Activated CD4-positive, alpha-beta memory T cell treated with anti-CD3 and anti-CD28 coated beads, Interleukin-2, amount 10 ng/mL, durations not matched to agents 7 days and 5 days (primary cell): ENCODE measurements around the gene GAPDHS. TPM values are rescaled to one million over a fixed set of nuclear protein-coding genes. Genes with fewer than 3 reads are reported as not detected.

ENCODE experiments used
- CTCF ChIA-PET: fragments of 350-600 bp; sonication (Branson Sonifier 250); formaldehyde crosslinking; loops from one replicate; lab custom pipeline; 2021; ENCODE audit warnings: antibody characterized with exemption, inconsistent platforms; lab: Charles Lee
- POLR2A ChIA-PET: fragments of 350-600 bp; sonication (Branson Sonifier 250); formaldehyde crosslinking; loops from one replicate; lab custom pipeline; 2021; ENCODE audit warnings: antibody characterized with exemption; lab: Charles Lee
- DNase-seq: peaks from one replicate; pipeline ENCODE4 v3.0.0-alpha.2; 2020
- H3K27ac Mint-ChIP-seq: one replicate; pipeline ENCODE4 v1.8.0; 2021; ENCODE audit warnings: mild to moderate bottlenecking, mixed read lengths
- H3K27me3 Mint-ChIP-seq: one replicate; pipeline ENCODE4 v1.8.0; 2021; ENCODE audit warnings: mixed read lengths
- H3K36me3 Mint-ChIP-seq: one replicate; pipeline ENCODE4 v1.8.0; 2021; ENCODE audit warnings: low read depth, mixed read lengths
- H3K4me1 Mint-ChIP-seq: one replicate; pipeline ENCODE4 v1.8.0; 2021; ENCODE audit warnings: mixed read lengths
- H3K4me3 Mint-ChIP-seq: one replicate; pipeline ENCODE4 v1.8.0; 2021; ENCODE audit warnings: mild to moderate bottlenecking, mixed read lengths
- H3K9me3 Mint-ChIP-seq: one replicate; pipeline ENCODE4 v1.8.0; 2021; ENCODE audit warnings: mixed read lengths
- total RNA-seq, 2 experiments: library from RNA; stranded (reverse); gene quantifications; one replicate each; pipeline ENCODE4 v1.2.3, GENCODE V29; 2021

The GAPDHS gene
- total RNA-seq, 2 experiments from 2014 or later: not detected

- POLR2A ChIA-PET: no interaction called here
- Mint-ChIP-seq H3K4me3 (no peak overlapping the region), H3K36me3 (no peaks in the 10 kb centered on the region), H3K27ac (no peak overlapping the region), H3K9me3 (no peaks in the 10 kb centered on the region), H3K4me1 (no peaks in the 10 kb centered on the region), H3K27me3 (peaks cover 23% of the 10 kb centered on the region)
- DNase-seq: no peak
- CTCF ChIA-PET: no interaction called here
Measured at GRCh38 chr19:35565016-35565856, 32.0 kb downstream of the GAPDHS start.

- peaks cover 20% of the 10 kb centered on the region for H3K27me3 Mint-ChIP-seq
- H3K27ac Mint-ChIP-seq: no peak overlapping the region
- no peaks in the 10 kb centered on the region for H3K4me1 Mint-ChIP-seq
- no peak for DNase-seq
- no peak overlapping the region for H3K4me3 Mint-ChIP-seq
- no peaks in the 10 kb centered on the region for H3K36me3 Mint-ChIP-seq
- ChIA-PET POLR2A (no interaction called here), CTCF (interaction anchor here (1.0 kb wide), 1 partner anchor 56 kb away, joined by 4 read pairs; no protein-coding TSS in a partner anchor)
- H3K9me3 Mint-ChIP-seq: no peaks in the 10 kb centered on the region
Measured at GRCh38 chr19:35566738-35567137, 33.5 kb downstream of the GAPDHS start.

- Mint-ChIP-seq H3K4me1 (no peaks in the 10 kb centered on the region), H3K9me3 (no peaks in the 10 kb centered on the region), H3K36me3 (no peaks in the 10 kb centered on the region), H3K4me3 (no peak overlapping the region), H3K27me3 (peaks cover 22% of the 10 kb centered on the region), H3K27ac (no peak overlapping the region)
- ChIA-PET POLR2A (no interaction called here), CTCF (no interaction called here)
- DNase-seq: no peak
Measured at GRCh38 chr19:35569281-35569781, 36.1 kb downstream of the GAPDHS start.

GRCh38 chr19:35571406-35571965 is 38.2 kb downstream of the GAPDHS start:
- Mint-ChIP-seq H3K27me3 (peaks cover 25% of the 10 kb centered on the region), H3K27ac (no peak overlapping the region), H3K4me1 (no peaks in the 10 kb centered on the region), H3K9me3 (peaks cover 18% of the 10 kb centered on the region), H3K36me3 (peaks cover 3% of the 10 kb centered on the region), H3K4me3 (no peak overlapping the region)
- POLR2A ChIA-PET: no interaction called here
- CTCF ChIA-PET: no interaction called here
- DNase-seq: no peak

GRCh38 chr19:35577918-35578317 is 44.7 kb downstream of the GAPDHS start:
- peaks cover 12% of the 10 kb centered on the region for H3K27me3 Mint-ChIP-seq
- CTCF ChIA-PET: no interaction called here
- POLR2A ChIA-PET: no interaction called here
- H3K27ac Mint-ChIP-seq: no peak overlapping the region
- H3K4me3 Mint-ChIP-seq: no peak overlapping the region
- H3K36me3 Mint-ChIP-seq: peaks cover 9% of the 10 kb centered on the region
- H3K9me3 Mint-ChIP-seq: peaks cover 33% of the 10 kb centered on the region
- H3K4me1 Mint-ChIP-seq: no peaks in the 10 kb centered on the region
- DNase-seq: no peak

GRCh38 chr19:35578707-35579106 is 45.5 kb downstream of the GAPDHS start:
- H3K4me3 Mint-ChIP-seq: no peak overlapping the region

GRCh38 chr19:35582760-35583159 is 49.5 kb downstream of the GAPDHS start:
- peaks cover 22% of the 10 kb centered on the region for H3K27me3 Mint-ChIP-seq
- ChIA-PET POLR2A (interaction anchor here (0.7 kb wide), 1 partner anchor 644 kb away, joined by 3 read pairs; no protein-coding TSS in a partner anchor), CTCF (no interaction called here)
- DNase-seq: no peak
- H3K36me3 Mint-ChIP-seq: no peaks in the 10 kb centered on the region
- no peaks in the 10 kb centered on the region for H3K4me1 Mint-ChIP-seq
- H3K9me3 Mint-ChIP-seq: peaks cover 5% of the 10 kb centered on the region
- H3K27ac Mint-ChIP-seq: no peak overlapping the region
- H3K4me3 Mint-ChIP-seq: no peak overlapping the region

More at GRCh38 chr19:35578707-35579106, 45.5 kb downstream of the GAPDHS start:
- Mint-ChIP-seq H3K9me3 (peaks cover 33% of the 10 kb centered on the region), H3K27ac (no peak overlapping the region), H3K36me3 (peaks cover 9% of the 10 kb centered on the region), H3K27me3 (peaks cover 12% of the 10 kb centered on the region), H3K4me1 (no peaks in the 10 kb centered on the region)
- ChIA-PET CTCF (interaction anchor here (0.9 kb wide), 1 partner anchor 30 kb away, joined by 4 read pairs; no protein-coding TSS in a partner anchor), POLR2A (no interaction called here)
- DNase-seq: no peak

GRCh38 chr19:35585848-35586247 is 52.6 kb downstream of the GAPDHS start, which contains the start of gene PMIS2:
Gene PMIS2, plus strand, starts transcription at chr19:35586173. Its CDS starts 87 bp downstream, at chr19:35586260.
- H3K27ac Mint-ChIP-seq: no peak within 1 kb of the TSS
- ChIA-PET POLR2A (no interaction called here), CTCF (no interaction called here)
- no peak within 1 kb of the TSS for H3K4me3 Mint-ChIP-seq
- no peaks in the 10 kb centered on the region for H3K4me1 Mint-ChIP-seq
- DNase-seq: no peak
- no peaks in the 10 kb centered on the region for H3K9me3 Mint-ChIP-seq
- no peaks in the 10 kb centered on the region for H3K36me3 Mint-ChIP-seq
- H3K27me3 Mint-ChIP-seq: peaks cover 20% of the 10 kb centered on the region

- Mint-ChIP-seq H3K9me3 (no peaks in the 10 kb centered on the region), H3K27me3 (peaks cover 20% of the 10 kb centered on the region), H3K4me1 (no peaks in the 10 kb centered on the region), H3K36me3 (no peaks in the 10 kb centered on the region), H3K4me3 (no peak overlapping the region), H3K27ac (no peak overlapping the region)
- CTCF ChIA-PET: no interaction called here
- no peak for DNase-seq
- POLR2A ChIA-PET: no interaction called here
Measured at GRCh38 chr19:35587321-35587720, 54.1 kb downstream of the GAPDHS start.

GRCh38 chr19:35590875-35591274 is 57.6 kb downstream of the GAPDHS start:
- no peak overlapping the region for H3K27ac Mint-ChIP-seq
- H3K27me3 Mint-ChIP-seq: peaks cover 5% of the 10 kb centered on the region
- no peaks in the 10 kb centered on the region for H3K36me3 Mint-ChIP-seq
- no peak overlapping the region for H3K4me3 Mint-ChIP-seq
- no peaks in the 10 kb centered on the region for H3K4me1 Mint-ChIP-seq
- POLR2A ChIA-PET: no interaction called here
- no peak for DNase-seq
- no peaks in the 10 kb centered on the region for H3K9me3 Mint-ChIP-seq
- CTCF ChIA-PET: interaction anchor here (0.7 kb wide), 1 partner anchor 100 kb away, joined by 4 read pairs; no protein-coding TSS in a partner anchor

- POLR2A ChIA-PET: no interaction called here
- no peak for DNase-seq
- Mint-ChIP-seq H3K4me3 (no peak overlapping the region), H3K4me1 (peaks cover 8% of the 10 kb centered on the region), H3K9me3 (no peaks in the 10 kb centered on the region), H3K27ac (no peak overlapping the region), H3K27me3 (no peaks in the 10 kb centered on the region), H3K36me3 (no peaks in the 10 kb centered on the region)
- CTCF ChIA-PET: interaction anchor here (0.6 to 2.0 kb wide), 10 partner anchors 8 to 239 kb away, joined by 3 to 12 read pairs (median 4); no protein-coding TSS in a partner anchor
Measured at GRCh38 chr19:35592226-35592625, 59.0 kb downstream of the GAPDHS start.
